ENCODE results near the gene RPS6KA3.
"Not testable (repeated sequence)": the region's sequence is repeated elsewhere in the genome, so short reads cannot be mapped to it uniquely, and the experiment has no call there.

RPS6KA3 gene

GRCh38 chrX:20224814-20225487 is 41.8 kb downstream of the RPS6KA3 start:
- no peak for DNase-seq (ENCODE audit: extremely low read depth in 1 of 2, low read depth in 1 of 2)

GRCh38 chrX:20221902-20222301 is 44.8 kb downstream of the RPS6KA3 start:
- no peak for DNase-seq (ENCODE audit: extremely low read depth in 1 of 2, low read depth in 1 of 2)

DNA sequence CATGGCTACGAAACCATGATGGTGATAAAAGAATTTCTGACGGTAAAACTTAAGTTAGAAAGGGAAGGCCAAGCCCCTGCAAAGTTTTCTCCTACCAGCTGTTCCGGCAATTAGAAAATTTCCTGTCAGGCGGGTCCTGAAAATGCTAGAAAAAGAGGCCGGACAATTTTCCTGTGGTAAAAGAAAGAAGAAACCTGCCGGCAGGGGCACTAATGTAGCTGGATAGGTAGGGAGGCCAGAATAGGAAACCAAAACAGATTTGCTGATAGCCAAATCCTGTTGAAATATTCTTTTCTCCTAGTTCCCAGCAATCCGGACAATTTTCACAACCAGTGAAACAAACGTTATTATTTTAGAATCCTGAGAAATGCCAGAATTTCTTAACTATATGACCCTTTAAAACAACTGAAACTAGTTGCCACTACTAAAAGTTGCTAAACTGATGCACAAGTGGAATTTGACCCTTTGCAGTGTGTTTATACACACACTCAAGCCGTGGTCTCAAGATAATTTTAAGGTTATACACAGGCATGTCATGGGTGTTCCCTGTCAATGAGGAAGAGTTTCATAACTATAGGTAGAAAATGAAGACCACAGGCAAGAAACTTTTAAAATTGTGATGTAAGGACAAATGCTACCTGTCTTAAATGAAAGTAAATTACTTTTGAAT is 47.7 kb downstream of the RPS6KA3 start:
- DNase-seq (ENCODE audit: extremely low read depth in 1 of 2, low read depth in 1 of 2) = no peak

DNA sequence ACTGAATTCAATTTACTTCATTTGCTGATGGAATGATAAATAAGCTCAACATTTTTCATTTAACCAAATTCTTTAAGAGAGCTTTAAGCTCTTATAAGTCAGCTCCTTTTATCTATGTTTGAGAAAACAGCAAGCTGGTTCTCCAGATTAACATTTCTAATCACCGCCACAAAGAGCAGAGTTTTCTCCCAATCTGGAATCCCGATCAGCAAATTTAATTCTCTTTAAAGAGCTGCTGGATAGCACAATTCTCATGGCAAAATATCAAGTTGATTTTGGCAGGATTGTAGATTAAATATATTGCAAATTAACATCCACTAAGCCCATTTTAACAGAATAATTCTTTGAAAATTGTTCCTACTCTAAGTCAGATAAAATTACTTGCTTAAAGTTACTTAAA is 48.8 kb downstream of the RPS6KA3 start:
- DNase-seq (ENCODE audit: extremely low read depth in 1 of 2, low read depth in 1 of 2) = no peak

GRCh38 chrX:20217271-20217670 is 49.4 kb downstream of the RPS6KA3 start:
- DNase-seq (ENCODE audit: extremely low read depth in 1 of 2, low read depth in 1 of 2) = no peak

GRCh38 chrX:20215565-20215964 is 51.1 kb downstream of the RPS6KA3 start:
- no peak for DNase-seq (ENCODE audit: extremely low read depth in 1 of 2, low read depth in 1 of 2)

GRCh38 chrX:20212486-20213089 is 54.1 kb downstream of the RPS6KA3 start:
- DNase-seq (ENCODE audit: extremely low read depth in 1 of 2, low read depth in 1 of 2) = no peak

- no peak for DNase-seq (ENCODE audit: extremely low read depth in 1 of 2, low read depth in 1 of 2)
Observed at GRCh38 chrX:20211261-20211786, 55.4 kb downstream of the RPS6KA3 start.

GRCh38 chrX:20205927-20206708 is 60.6 kb downstream of the RPS6KA3 start:
- DNase-seq (ENCODE audit: extremely low read depth in 1 of 2, low read depth in 1 of 2) = no peak

DNA sequence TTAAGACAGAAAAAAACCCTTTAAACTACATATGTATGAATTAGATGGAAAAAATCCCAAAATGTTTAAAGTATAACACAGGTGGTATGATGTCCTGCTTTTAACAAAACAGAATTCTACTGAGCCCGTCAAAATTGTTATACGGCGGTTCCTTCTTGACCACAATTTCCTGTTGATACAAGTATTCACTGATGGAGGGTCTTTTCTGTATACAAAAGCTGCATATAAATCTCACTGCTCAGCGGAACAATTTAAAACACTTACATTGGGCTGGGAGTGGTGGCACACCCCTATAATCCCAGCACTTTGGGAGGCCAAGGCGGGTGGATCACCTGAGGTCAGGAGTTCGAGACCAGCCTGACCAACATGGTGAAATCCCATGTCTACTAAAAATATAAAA is 62.4 kb downstream of the RPS6KA3 start:
- DNase-seq (ENCODE audit: extremely low read depth in 1 of 2, low read depth in 1 of 2) = no peak

DNA sequence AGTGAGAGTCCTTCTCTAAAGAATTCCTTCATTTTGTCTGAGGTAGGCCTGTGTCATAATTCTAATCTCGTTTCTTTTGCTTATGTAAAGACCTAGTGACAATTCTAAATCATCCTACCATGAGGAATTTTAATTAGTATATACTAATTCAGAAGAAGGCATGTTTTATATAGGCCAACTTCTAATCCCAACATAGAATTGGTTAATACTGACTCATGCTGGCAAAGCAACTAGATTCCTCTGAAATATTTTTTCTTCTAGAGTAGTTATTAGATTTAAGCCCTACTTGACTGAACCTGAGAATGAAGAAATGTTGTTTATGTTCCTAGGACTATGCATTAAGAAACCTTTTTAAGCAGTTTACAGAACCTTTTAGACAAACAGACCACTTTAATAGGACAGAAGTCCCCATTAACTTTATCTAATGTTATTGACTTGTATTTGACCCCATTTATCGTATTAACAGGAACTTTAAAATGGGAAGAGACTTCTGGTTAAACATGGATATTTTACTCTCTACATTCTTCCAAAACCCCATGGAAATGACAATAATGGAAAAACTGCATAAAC is 69.0 kb downstream of the RPS6KA3 start:
- DNase-seq (ENCODE audit: extremely low read depth in 1 of 2, low read depth in 1 of 2) = no peak

- no peak for DNase-seq (ENCODE audit: extremely low read depth in 1 of 2, low read depth in 1 of 2)
Observed at GRCh38 chrX:20189171-20189570, 77.5 kb downstream of the RPS6KA3 start.

- no peak for DNase-seq (ENCODE audit: extremely low read depth in 1 of 2, low read depth in 1 of 2)
Observed at GRCh38 chrX:20181598-20182329, 84.9 kb downstream of the RPS6KA3 start.

DNA sequence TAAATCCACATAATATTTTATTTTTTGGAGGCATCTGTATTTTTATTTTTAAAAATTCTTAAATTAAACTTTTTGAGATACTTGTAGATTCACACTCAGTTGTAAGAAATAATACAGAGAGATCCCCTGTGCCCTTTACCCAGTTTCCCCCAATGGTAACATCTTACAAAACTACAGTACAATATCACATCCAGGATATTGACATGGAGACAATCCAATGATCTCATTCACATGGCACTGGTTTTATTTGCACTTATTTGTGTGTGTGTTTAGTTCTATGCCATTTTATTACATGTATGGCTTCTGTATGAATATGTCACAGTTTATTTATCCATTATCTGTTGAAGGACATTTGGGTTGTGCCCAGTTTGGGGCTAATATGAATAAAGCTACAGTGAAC is 89.6 kb downstream of the RPS6KA3 start:
- no peak for DNase-seq (ENCODE audit: extremely low read depth in 1 of 2, low read depth in 1 of 2)

DNA sequence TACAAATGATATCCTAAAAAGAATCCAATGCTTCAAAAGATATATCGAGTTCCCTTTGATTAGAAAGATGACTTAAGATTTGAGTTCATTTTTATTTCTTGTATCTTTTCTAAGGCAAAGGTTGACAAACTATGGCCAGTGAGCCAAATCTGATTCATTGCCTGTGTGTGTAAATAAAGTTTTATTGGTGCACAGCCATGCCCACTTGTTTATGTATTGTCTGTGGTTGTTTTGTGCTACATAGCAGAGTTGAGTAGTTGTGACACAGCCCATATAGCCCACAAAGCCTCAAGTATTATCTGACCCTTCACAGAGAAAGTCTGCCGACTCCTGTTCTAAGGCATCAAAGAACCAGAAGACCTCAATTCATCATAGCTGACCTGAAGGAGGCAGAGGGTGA is 92.9 kb downstream of the RPS6KA3 start:
- no peak for DNase-seq (ENCODE audit: extremely low read depth in 1 of 2, low read depth in 1 of 2)

GRCh38 chrX:20173313-20173712 is 93.4 kb downstream of the RPS6KA3 start:
- no peak for DNase-seq (ENCODE audit: extremely low read depth in 1 of 2, low read depth in 1 of 2)

GRCh38 chrX:20171887-20172286 is 94.8 kb downstream of the RPS6KA3 start:
- DNase-seq (ENCODE audit: extremely low read depth in 1 of 2, low read depth in 1 of 2) = no peak

- not testable (repeated sequence) for DNase-seq (ENCODE audit: extremely low read depth in 1 of 2, low read depth in 1 of 2)
Observed at GRCh38 chrX:20162516-20162915, 104.2 kb downstream of the RPS6KA3 start.

- no peak for DNase-seq (ENCODE audit: extremely low read depth in 1 of 2, low read depth in 1 of 2)
Observed at GRCh38 chrX:20159797-20160385, 106.8 kb downstream of the RPS6KA3 start.

DNA sequence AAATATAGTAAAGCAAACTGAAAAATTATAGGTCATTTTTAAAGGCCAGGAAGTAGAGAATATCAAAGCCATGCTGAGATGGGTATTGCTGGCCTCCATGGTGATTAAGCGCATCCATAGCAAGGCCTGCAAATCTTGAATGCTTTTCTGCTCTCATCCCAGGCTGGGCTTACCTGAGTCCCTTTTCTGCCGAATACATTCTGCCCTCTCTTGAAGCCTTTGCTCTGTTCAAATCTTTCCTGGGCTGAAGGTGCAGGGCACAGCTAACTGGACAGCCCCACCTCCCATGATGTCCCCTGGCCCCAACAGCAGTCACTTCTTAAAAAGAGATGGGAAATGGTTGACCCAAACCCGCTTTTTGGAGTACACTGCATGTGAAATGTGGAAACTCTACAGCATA is 115.0 kb downstream of the RPS6KA3 start:
- DNase-seq (ENCODE audit: extremely low read depth in 1 of 2, low read depth in 1 of 2) = no peak

All from stimulated activated CD8-positive, alpha-beta memory T cell treated with anti-CD3 and anti-CD28 coated beads, Interleukin-7, amount 100 ng/mL, for 48 hours (primary cell).